ENCODE measurements around the gene DLGAP1. TPM values are rescaled to one million over a fixed set of nuclear protein-coding genes. Genes with fewer than 3 reads are reported as not detected.

The DLGAP1 gene
- total and polyA plus RNA-seq, 4 donors: 0.54 to 11.8 (median 3.1) TPM

DNA sequence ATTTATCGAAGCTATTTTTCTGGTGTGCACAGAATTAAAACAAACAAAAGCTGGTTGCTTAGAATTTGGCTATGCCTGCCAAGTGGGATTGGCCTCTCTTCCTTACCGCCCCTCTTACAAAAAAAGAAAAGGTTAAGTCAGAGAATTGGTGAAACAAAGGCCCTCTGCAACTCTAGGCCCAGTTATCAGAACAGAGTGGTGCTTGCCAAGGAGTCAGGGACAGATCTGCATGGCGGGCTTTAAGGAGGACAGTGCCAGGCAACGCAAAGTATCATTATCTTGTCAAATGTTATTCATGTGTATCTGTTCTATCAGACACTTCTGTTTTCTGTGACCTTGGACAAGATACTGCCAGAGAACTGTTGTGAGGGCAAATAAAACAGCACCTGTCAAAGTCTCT, 926.9 kb downstream of the DLGAP1 start:
- H3K27ac ChIP-seq (ENCODE audit: low read depth in 1 of 2, low read length in 1 of 2): no peak overlapping the region
- H3K4me1 ChIP-seq (ENCODE audit: control insufficient read depth in 5 of 5, insufficient read depth in 5 of 5, low read length in 5 of 5): peaks cover 0 to 7% (median 2%) of the 10 kb centered on the region in 5 donors
- no peak overlapping the region for H3K9ac ChIP-seq (ENCODE audit: insufficient read depth in 1 of 2, low read length in 2 of 2)
- DNase-seq (peak in 1 of 3 donors; percentile 32), ATAC-seq (ENCODE audit: insufficient read depth, low FRiP score) (no peak)
- no peak overlapping the region for H3K4me3 ChIP-seq
- WGBS, 2 donors: 63 to 68% methylated on average over 4 of the region's 4 CpGs
- H3K36me3 ChIP-seq (ENCODE audit: control insufficient read depth in 4 of 4, insufficient read depth in 4 of 4, low read length in 4 of 4): no peaks in the 10 kb centered on the region
- TF ChIP-seq, protein P1, sequence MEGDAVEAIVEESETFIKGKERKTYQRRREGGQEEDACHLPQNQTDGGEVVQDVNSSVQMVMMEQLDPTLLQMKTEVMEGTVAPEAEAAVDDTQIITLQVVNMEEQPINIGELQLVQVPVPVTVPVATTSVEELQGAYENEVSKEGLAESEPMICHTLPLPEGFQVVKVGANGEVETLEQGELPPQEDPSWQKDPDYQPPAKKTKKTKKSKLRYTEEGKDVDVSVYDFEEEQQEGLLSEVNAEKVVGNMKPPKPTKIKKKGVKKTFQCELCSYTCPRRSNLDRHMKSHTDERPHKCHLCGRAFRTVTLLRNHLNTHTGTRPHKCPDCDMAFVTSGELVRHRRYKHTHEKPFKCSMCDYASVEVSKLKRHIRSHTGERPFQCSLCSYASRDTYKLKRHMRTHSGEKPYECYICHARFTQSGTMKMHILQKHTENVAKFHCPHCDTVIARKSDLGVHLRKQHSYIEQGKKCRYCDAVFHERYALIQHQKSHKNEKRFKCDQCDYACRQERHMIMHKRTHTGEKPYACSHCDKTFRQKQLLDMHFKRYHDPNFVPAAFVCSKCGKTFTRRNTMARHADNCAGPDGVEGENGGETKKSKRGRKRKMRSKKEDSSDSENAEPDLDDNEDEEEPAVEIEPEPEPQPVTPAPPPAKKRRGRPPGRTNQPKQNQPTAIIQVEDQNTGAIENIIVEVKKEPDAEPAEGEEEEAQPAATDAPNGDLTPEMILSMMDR (IDR thresholded peaks at IDR 0.05; ENCODE audit: control extremely low read depth, extremely low read depth): no peak
- H3K27me3 ChIP-seq (ENCODE audit: control insufficient read depth in 3 of 3, insufficient read depth in 3 of 3, low read length in 2 of 3): no peaks in the 10 kb centered on the region
- H3K9me3 ChIP-seq (ENCODE audit: control insufficient read depth in 4 of 4, insufficient read depth in 3 of 4, low read length in 3 of 4): no peaks in the 10 kb centered on the region

DNA sequence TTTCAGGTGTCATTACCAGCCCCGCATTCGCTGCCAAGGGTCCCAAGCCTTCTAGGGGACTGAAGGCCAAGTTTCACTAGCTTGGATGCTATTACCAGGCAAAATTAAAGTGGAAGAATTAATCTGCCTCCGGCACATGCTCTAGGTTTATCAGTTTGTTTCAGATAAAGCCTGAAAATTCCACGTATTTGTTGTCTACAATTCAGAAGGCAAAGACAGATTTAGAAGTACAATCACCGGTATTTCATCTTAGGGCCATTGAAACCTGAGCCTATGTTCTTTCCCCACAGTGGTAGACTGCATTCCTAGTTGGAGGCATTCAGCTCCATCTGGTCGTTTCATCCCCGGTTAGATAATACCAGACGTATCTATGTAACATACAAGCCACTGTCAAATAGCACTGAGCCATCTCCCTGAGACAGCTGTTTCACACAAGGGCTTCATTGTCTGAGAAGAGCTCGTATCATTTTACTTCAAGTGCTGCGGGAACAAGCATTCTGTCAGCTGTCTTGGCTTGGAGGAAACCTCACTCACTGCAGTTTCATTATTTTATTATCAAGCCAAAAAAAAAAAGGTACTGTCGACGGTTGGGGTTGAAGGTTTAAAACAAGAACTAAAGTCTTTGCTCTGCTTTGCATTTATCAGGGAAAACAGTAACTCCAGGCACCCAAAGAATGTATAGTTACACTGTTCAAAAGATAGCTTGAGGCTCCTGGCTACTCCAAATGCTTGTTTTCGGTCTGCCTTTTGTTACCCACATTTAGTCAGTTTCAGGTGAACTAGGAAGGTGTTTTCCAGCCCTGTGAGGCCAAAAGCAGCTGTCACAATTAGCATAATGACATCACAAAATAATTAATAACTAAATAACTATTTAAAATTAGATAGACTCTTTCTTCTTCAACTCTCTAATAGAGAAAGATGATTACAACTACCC, 928.4 kb downstream of the DLGAP1 start:
- DNase-seq (peak in 1 of 3 donors; percentile 26), ATAC-seq (ENCODE audit: insufficient read depth, low FRiP score) (no peak)
- TF ChIP-seq, protein P1 (IDR thresholded peaks at IDR 0.05; ENCODE audit: control extremely low read depth, extremely low read depth): no peak
- WGBS, 2 donors: 59 to 61% methylated on average over 13 of the region's 13 CpGs
- Histone ChIP-seq H3K27ac (ENCODE audit: low read depth in 1 of 2, low read length in 1 of 2) (peak overlapping the region in 1 of 2 donors; percentile 45), H3K27me3 (ENCODE audit: control insufficient read depth in 3 of 3, insufficient read depth in 3 of 3, low read length in 2 of 3) (no peaks in the 10 kb centered on the region), H3K9ac (ENCODE audit: insufficient read depth in 1 of 2, low read length in 2 of 2) (no peak overlapping the region), H3K4me3 (no peak overlapping the region), H3K4me1 (ENCODE audit: control insufficient read depth in 5 of 5, insufficient read depth in 5 of 5, low read length in 5 of 5) (peaks cover 0 to 7% (median 2%) of the 10 kb centered on the region in 5 donors), H3K36me3 (ENCODE audit: control insufficient read depth in 4 of 4, insufficient read depth in 4 of 4, low read length in 4 of 4) (no peaks in the 10 kb centered on the region), H3K9me3 (ENCODE audit: control insufficient read depth in 4 of 4, insufficient read depth in 3 of 4, low read length in 3 of 4) (no peaks in the 10 kb centered on the region)

DNA sequence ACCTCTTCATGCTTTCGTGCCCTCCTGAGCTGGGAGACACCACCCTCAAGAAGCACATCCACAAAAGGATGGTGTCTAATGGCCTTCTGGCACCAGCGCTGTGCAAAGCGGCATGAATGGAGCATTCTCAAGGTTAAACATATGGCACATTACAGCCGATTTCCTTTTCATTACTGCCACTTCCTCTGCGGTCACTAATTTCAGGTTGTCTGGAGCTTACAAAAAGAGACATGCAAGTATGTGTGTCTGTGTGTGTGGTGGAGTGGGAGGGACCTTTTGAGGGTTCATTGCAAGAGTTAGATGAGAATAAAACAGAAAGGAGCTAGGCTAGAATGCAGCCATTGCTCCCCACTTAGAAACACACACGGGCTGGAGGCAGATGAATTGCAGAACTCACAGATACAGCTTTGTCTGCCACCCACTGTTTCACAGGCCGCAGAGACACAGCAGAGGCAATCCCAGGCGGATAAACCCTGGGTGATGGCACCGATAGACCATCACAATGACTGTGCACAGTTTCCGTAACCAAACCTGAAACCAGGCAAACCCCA, 929.2 kb downstream of the DLGAP1 start:
- TF ChIP-seq, protein P1 (IDR thresholded peaks at IDR 0.05; ENCODE audit: control extremely low read depth, extremely low read depth): no peak
- Histone ChIP-seq H3K9me3 (ENCODE audit: control insufficient read depth in 4 of 4, insufficient read depth in 3 of 4, low read length in 3 of 4) (no peaks in the 10 kb centered on the region), H3K4me3 (no peak overlapping the region), H3K9ac (ENCODE audit: insufficient read depth in 1 of 2, low read length in 2 of 2) (no peak overlapping the region), H3K27me3 (ENCODE audit: control insufficient read depth in 3 of 3, insufficient read depth in 3 of 3, low read length in 2 of 3) (peaks cover 0 to 3% (median 0%) of the 10 kb centered on the region in 3 donors), H3K27ac (ENCODE audit: low read depth in 1 of 2, low read length in 1 of 2) (peak overlapping the region in 1 of 2 donors; percentile 45), H3K36me3 (ENCODE audit: control insufficient read depth in 4 of 4, insufficient read depth in 4 of 4, low read length in 4 of 4) (no peaks in the 10 kb centered on the region), H3K4me1 (ENCODE audit: control insufficient read depth in 5 of 5, insufficient read depth in 5 of 5, low read length in 5 of 5) (peaks cover 0 to 7% (median 2%) of the 10 kb centered on the region in 5 donors)
- ATAC-seq (ENCODE audit: insufficient read depth, low FRiP score) (no peak), DNase-seq (no peak)
- WGBS, 2 donors: 37 to 63% methylated on average over 10 of the region's 10 CpGs

Data from lung (tissue), 12 donors.